GM12878 (cell line): ENCODE measurements around the gene SYNPO2L. TPM values are rescaled to one million over a fixed set of nuclear protein-coding genes. Genes with fewer than 3 reads are reported as not detected.
A peak's percentile ranks its signal among the peaks of the same experiment; 100 is the strongest.

Source experiments
- BCL11A ChIP-seq: IDR thresholded peaks from 2 replicates; pipeline ENCODE4 v1.6.1; 2011; ENCODE audit warnings: low read depth, low read length
- BMI1 ChIP-seq: fragments of 450-650 bp; IDR thresholded peaks from 2 replicates; pipeline ENCODE4 v1.6.1; 2016; ENCODE audit warnings: mild to moderate bottlenecking, moderate library complexity, borderline replicate concordance
- BRCA1 ChIP-seq: IDR thresholded peaks from 2 replicates; pipeline ENCODE4 v1.6.1; 2011; ENCODE audit warnings: low read depth, low read length, improper control_type of control experiment
- DPF2 ChIP-seq: fragments of 450-650 bp; IDR thresholded peaks from 2 replicates; pipeline ENCODE4 v1.6.1; 2017; ENCODE audit warnings: mild to moderate bottlenecking
- FOXM1 ChIP-seq: IDR thresholded peaks from 2 replicates; pipeline ENCODE4 v1.6.1; 2012; ENCODE audit warnings: low read depth, mild to moderate bottlenecking, inconsistent platforms, low read length, moderate library complexity
- GATAD2B ChIP-seq: fragments of 450-650 bp; conservative IDR thresholded peaks from 2 replicates; pipeline ENCODE4 v1.6.1; 2017; ENCODE audit warnings: low read depth, mild to moderate bottlenecking, moderate library complexity
- HDAC2 ChIP-seq: fragments of 200-600 bp; sonication (generic); IDR thresholded peaks from 2 replicates; pipeline ENCODE4 v1.6.1; 2017
- HDGF ChIP-seq: fragments of 450-650 bp; IDR thresholded peaks from 2 replicates; pipeline ENCODE4 v1.6.1; 2016; ENCODE audit warnings: antibody characterized with exemption
- JUNB ChIP-seq: IDR thresholded peaks from 2 replicates; pipeline ENCODE4 v1.6.1; 2016; ENCODE audit warnings: antibody characterized with exemption, mild to moderate bottlenecking
- JUND ChIP-seq: IDR thresholded peaks from 2 replicates; pipeline ENCODE4 v1.6.1; 2012; ENCODE audit warnings: low read depth, mild to moderate bottlenecking, low read length, improper control_type of control experiment, moderate library complexity
- MEF2A ChIP-seq: IDR thresholded peaks from 2 replicates; pipeline ENCODE4 v1.6.1; 2011; ENCODE audit warnings: low read depth, mild to moderate bottlenecking, low read length, moderate library complexity; ENCODE audit not compliant: insufficient read depth
- MTA2 ChIP-seq: fragments of 450-650 bp; IDR thresholded peaks from 2 replicates; pipeline ENCODE4 v1.6.1; 2016; ENCODE audit warnings: low read depth, mild to moderate bottlenecking, moderate library complexity
- NR2C1 ChIP-seq: fragments of 450-650 bp; IDR thresholded peaks from 2 replicates; pipeline ENCODE4 v1.6.1; 2017; ENCODE audit warnings: antibody characterized with exemption, mild to moderate bottlenecking, moderate library complexity
- NR2F1 ChIP-seq: fragments of 450-650 bp; conservative IDR thresholded peaks from 2 replicates; pipeline ENCODE4 v1.6.1; 2017; ENCODE audit warnings: mild to moderate bottlenecking
- NRF1 ChIP-seq: conservative IDR thresholded peaks from 2 replicates; pipeline ENCODE4 v1.6.1; 2011; ENCODE audit warnings: mild to moderate bottlenecking, low read depth, low read length, improper control_type of control experiment
- PKNOX1 ChIP-seq: fragments of 450-650 bp; IDR thresholded peaks from 2 replicates; pipeline ENCODE4 v1.6.1; 2016; ENCODE audit warnings: mild to moderate bottlenecking
- POLR2AphosphoS5 ChIP-seq: IDR thresholded peaks from 2 replicates; pipeline ENCODE4 v1.6.1; 2011; ENCODE audit warnings: mild to moderate bottlenecking, low read length, inconsistent platforms
- POU2F2 ChIP-seq: IDR thresholded peaks from 3 replicates; pipeline ENCODE4 v1.6.1; 2011; ENCODE audit warnings: low read depth, mild to moderate bottlenecking, low read length, borderline replicate concordance
- RUNX3 ChIP-seq: IDR thresholded peaks from 2 replicates; pipeline ENCODE4 v1.6.1; 2012; ENCODE audit warnings: low read length, inconsistent platforms
- SPI1 ChIP-seq: IDR thresholded peaks from 2 replicates; pipeline ENCODE4 v1.6.1; 2011; ENCODE audit warnings: low read depth, mild to moderate bottlenecking, low read length, moderate library complexity, borderline replicate concordance; ENCODE audit not compliant: insufficient read depth
- STAT1 ChIP-seq: fragments of 450-650 bp; conservative IDR thresholded peaks from 2 replicates; pipeline ENCODE4 v1.6.1; 2014; ENCODE audit warnings: antibody characterized with exemption, mild to moderate bottlenecking
- TARDBP ChIP-seq: IDR thresholded peaks from 2 replicates; pipeline ENCODE4 v1.6.1; 2016; ENCODE audit warnings: borderline replicate concordance
- YBX1 ChIP-seq: fragments of 450-650 bp; IDR thresholded peaks from 2 replicates; pipeline ENCODE4 v1.6.1; 2016; ENCODE audit warnings: antibody characterized with exemption
- YY1 ChIP-seq: IDR thresholded peaks from 2 replicates; pipeline ENCODE4 v1.6.1; 2011; ENCODE audit warnings: low read depth, mild to moderate bottlenecking, low read length
- ZBED1 ChIP-seq: IDR thresholded peaks from 2 replicates; pipeline ENCODE4 v1.6.1; 2016; ENCODE audit warnings: borderline replicate concordance
- ZNF207 ChIP-seq: fragments of 450-650 bp; IDR thresholded peaks from 2 replicates; pipeline ENCODE4 v1.6.1; 2014; ENCODE audit warnings: antibody characterized with exemption, mild to moderate bottlenecking, borderline replicate concordance
- ZNF24 ChIP-seq: fragments of 450-650 bp; IDR thresholded peaks from 2 replicates; pipeline ENCODE4 v1.6.1; 2017; ENCODE audit warnings: antibody characterized with exemption, mild to moderate bottlenecking
- polyA plus RNA-seq, 11 experiments: library from polyadenylated mRNA; depleted of rRNA in 4 of 11; unstranded in 6 of 11; stranded (reverse) in 5 of 11; fragments of >200 nt; fragmentation: Nextera tagmentation in 4 of 11; fragmentation: Illumina TruSeq in 1 of 11; extraction: Ambion mirVana in 4 of 11; extraction: Trizol in 1 of 11; gene quantifications; 1 replicate in 1 of 11; 2 replicates in 10 of 11; pipeline versions ENCODE4 v1.2.1 to v1.2.3, GENCODE V29; 2011 to 2016; ENCODE audit warnings: inconsistent platforms in 2 of 11, missing spikeins in 2 of 11, low read depth in 1 of 11
- total RNA-seq, 4 experiments: library from RNA; depleted of rRNA in 3 of 4; stranded (reverse); fragments of >200 nt in 3 of 4; fragmentation: Illumina TruSeq in 1 of 4; extraction: Trizol in 1 of 4; gene quantifications; 2 replicates each; pipeline versions ENCODE4 v1.2.1 to v1.2.3, GENCODE V29; 2013 to 2021
- TF ChIP-seq, protein P1 (sequence below): IDR thresholded peaks from 2 replicates; pipeline ENCODE4 v1.6.1; 2012; ENCODE audit warnings: low read depth, low read length, improper control_type of control experiment
- TF ChIP-seq, protein P2 (sequence below): IDR thresholded peaks from 2 replicates; pipeline ENCODE4 v1.6.1; 2012; ENCODE audit warnings: low read length, inconsistent platforms
- TF ChIP-seq, protein P3 (sequence below): fragments of 450-650 bp; IDR thresholded peaks from 2 replicates; pipeline ENCODE4 v1.6.1; 2017; ENCODE audit warnings: mild to moderate bottlenecking, low read depth, inconsistent platforms; ENCODE audit not compliant: poor library complexity, severe bottlenecking

SYNPO2L gene
- total and polyA plus RNA-seq, 10 of the 15 experiments (the other 5 are each of a cell fraction or from before 2014, with no cell fraction given), result 0.01 to 2.3 (median 0.59) TPM

- TF ChIP-seq, protein P1, sequence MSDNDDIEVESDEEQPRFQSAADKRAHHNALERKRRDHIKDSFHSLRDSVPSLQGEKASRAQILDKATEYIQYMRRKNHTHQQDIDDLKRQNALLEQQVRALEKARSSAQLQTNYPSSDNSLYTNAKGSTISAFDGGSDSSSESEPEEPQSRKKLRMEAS, result no peak
- TF ChIP-seq RUNX3 (peak; percentile 27; the same call in 1 of the 2 replicates), ZBED1 (no peak), PKNOX1 (no peak), BRCA1 (no peak), BCL11A (no peak), NR2F1 (0 out of 2 replicates have a peak, but pooled peaks have one; percentile 3), FOXM1 (no peak), DPF2 (no peak), YY1 (peak; percentile 57; the same call in 1 of the 2 replicates), POU2F2 (no peak), SPI1 (no peak), JUNB (0 out of 2 replicates have a peak, but pooled peaks have one; percentile 9), GATAD2B (no peak), HDAC2 (no peak), YBX1 (no peak), ZNF24 (no peak), NR2C1 (no peak), STAT1 (0 out of 2 replicates have a peak, but pooled peaks have one; percentile 29), BMI1 (0 out of 2 replicates have a peak, but pooled peaks have one; percentile 19), ZNF207 (0 out of 2 replicates have a peak, but pooled peaks have one; percentile 9), POLR2AphosphoS5 (no peak), MEF2A (peak; percentile 85), MTA2 (no peak), HDGF (peak; percentile 12), JUND (no peak), TARDBP (no peak), NRF1 (no peak)
- TF ChIP-seq, protein P2, sequence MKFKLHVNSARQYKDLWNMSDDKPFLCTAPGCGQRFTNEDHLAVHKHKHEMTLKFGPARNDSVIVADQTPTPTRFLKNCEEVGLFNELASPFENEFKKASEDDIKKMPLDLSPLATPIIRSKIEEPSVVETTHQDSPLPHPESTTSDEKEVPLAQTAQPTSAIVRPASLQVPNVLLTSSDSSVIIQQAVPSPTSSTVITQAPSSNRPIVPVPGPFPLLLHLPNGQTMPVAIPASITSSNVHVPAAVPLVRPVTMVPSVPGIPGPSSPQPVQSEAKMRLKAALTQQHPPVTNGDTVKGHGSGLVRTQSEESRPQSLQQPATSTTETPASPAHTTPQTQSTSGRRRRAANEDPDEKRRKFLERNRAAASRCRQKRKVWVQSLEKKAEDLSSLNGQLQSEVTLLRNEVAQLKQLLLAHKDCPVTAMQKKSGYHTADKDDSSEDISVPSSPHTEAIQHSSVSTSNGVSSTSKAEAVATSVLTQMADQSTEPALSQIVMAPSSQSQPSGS, result 0 out of 2 replicates have a peak, but pooled peaks have one; percentile 38
- TF ChIP-seq, protein P3, sequence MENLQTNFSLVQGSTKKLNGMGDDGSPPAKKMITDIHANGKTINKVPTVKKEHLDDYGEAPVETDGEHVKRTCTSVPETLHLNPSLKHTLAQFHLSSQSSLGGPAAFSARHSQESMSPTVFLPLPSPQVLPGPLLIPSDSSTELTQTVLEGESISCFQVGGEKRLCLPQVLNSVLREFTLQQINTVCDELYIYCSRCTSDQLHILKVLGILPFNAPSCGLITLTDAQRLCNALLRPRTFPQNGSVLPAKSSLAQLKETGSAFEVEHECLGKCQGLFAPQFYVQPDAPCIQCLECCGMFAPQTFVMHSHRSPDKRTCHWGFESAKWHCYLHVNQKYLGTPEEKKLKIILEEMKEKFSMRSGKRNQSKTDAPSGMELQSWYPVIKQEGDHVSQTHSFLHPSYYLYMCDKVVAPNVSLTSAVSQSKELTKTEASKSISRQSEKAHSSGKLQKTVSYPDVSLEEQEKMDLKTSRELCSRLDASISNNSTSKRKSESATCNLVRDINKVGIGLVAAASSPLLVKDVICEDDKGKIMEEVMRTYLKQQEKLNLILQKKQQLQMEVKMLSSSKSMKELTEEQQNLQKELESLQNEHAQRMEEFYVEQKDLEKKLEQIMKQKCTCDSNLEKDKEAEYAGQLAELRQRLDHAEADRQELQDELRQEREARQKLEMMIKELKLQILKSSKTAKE, result peak; percentile 66
These were observed 11.7 kb downstream of the SYNPO2L start (continued) for GRCh38 chr10:73644015-73644743.
